H54 (cell line): ENCODE results near the gene TJP3.
"Not testable (repeated sequence)": the region's sequence is repeated elsewhere in the genome, so short reads cannot be mapped to it uniquely, and the experiment has no call there.

ENCODE experiments used
- DNase-seq: peaks from one replicate; pipeline ENCODE4 v3.0.0; 2011; ENCODE audit warnings: low spot score, mixed read lengths; ENCODE audit not compliant: insufficient read length
- FAIRE-seq: peaks from 3 replicates; lab custom pipeline; 2011; peaks lifted over from hg19 to GRCh38; lab: Jason Lieb, UNC
- POLR2A ChIP-seq: IDR thresholded peaks from 2 replicates; pipeline ENCODE4 v1.6.1; 2011; ENCODE audit warnings: low read depth, mild to moderate bottlenecking, low read length

The TJP3 gene

GRCh38 chr19:3746371-3747056 is 38.3 kb downstream of the TJP3 start:
- TF ChIP-seq POLR2A: no peak
- DNase-seq (no peak), FAIRE-seq (no peak)

DNA sequence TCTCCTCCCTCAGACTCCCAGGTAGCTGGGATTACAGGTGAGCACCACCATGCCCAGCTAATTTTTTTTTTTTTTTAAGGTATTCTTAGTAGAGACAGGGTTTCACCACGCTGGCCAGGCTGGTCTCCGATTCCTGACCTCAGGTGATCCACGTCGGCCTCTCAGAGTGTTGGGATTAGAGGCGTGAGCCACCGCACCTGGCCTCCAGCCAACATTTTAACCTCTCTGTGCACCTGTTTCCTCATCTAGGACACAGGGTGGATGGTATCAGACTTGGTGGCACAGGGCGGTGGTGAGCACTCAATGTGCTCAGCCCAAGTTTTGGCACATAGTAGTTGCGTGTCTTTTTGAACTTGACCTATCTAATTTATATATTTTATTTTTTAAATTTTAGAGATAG is 40.8 kb downstream of the TJP3 start:
- FAIRE-seq (no peak), DNase-seq (no peak)
- no peak for TF ChIP-seq POLR2A

- FAIRE-seq (no peak), DNase-seq (no peak)
- no peak for TF ChIP-seq POLR2A
These were observed 42.0 kb downstream of the TJP3 start for GRCh38 chr19:3750211-3750610.

GRCh38 chr19:3751236-3751635 is 43.1 kb downstream of the TJP3 start:
- FAIRE-seq: no peak
- TF ChIP-seq POLR2A: no peak
- DNase-seq: no peak

GRCh38 chr19:3752492-3752891 is 44.3 kb downstream of the TJP3 start:
- no peak for TF ChIP-seq POLR2A
- DNase-seq (no peak), FAIRE-seq (no peak)

DNA sequence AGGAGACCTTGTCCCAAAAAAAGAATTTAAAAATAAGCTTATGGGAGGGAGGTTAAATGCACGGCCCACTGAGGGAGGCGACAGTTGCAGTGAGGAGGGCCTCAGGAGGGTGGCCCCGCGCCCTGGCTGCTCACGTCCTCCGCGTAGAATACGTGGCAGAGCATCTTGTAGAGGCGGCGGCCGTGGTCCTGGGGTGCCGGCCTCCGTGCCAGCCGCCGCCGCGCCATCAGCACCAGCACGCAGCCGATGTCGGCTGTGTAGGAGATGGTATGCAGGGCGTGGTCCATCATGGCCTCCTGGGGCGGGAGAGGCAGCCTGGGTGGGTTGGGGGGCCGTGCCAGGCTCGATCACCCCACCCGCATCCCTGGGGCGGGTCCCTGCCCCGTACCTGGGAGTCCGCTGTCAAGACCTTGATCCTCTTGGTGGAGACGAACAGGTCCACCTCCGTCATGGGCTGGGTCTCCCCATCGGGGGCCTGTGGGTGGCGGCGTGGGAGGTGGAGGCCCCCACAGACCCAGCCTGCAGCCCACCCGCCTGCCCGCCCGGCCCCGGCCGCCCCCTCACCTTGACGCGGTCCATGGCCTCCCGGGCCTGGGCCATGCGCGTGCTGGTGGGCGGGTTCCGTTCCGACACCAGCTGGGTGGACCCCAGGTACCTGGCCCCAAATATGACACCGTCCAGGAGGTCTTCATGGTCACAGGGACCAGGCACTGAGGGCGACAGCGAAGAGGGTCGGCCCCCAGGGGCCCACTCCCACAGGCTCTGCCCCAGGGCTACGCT is 45.6 kb downstream of the TJP3 start:
- DNase-seq (no peak), FAIRE-seq (no peak)
- no peak for TF ChIP-seq POLR2A

GRCh38 chr19:3757705-3758104 is 49.5 kb downstream of the TJP3 start:
- FAIRE-seq, DNase-seq: not testable (repeated sequence)

DNA sequence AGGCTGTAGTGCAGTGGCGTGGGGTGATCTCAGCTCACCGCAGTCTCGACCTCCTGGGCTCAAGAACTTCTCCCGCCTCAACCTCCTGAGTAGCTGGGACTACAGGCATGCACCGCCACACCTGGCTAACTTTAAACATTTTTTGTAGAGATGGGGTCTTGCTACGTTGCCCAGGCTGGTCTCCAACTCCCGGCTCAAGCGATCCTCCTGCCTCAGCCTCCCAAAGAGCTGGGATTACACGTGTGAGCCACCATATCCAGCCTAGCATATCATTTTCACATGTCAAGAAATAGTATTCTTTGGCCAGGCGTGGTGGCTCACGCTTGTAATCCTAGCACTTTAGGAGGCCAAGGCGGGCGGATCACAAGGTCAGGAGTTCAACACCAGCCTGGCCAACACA is 50.1 kb downstream of the TJP3 start:
- FAIRE-seq, DNase-seq: not testable (repeated sequence)

DNA sequence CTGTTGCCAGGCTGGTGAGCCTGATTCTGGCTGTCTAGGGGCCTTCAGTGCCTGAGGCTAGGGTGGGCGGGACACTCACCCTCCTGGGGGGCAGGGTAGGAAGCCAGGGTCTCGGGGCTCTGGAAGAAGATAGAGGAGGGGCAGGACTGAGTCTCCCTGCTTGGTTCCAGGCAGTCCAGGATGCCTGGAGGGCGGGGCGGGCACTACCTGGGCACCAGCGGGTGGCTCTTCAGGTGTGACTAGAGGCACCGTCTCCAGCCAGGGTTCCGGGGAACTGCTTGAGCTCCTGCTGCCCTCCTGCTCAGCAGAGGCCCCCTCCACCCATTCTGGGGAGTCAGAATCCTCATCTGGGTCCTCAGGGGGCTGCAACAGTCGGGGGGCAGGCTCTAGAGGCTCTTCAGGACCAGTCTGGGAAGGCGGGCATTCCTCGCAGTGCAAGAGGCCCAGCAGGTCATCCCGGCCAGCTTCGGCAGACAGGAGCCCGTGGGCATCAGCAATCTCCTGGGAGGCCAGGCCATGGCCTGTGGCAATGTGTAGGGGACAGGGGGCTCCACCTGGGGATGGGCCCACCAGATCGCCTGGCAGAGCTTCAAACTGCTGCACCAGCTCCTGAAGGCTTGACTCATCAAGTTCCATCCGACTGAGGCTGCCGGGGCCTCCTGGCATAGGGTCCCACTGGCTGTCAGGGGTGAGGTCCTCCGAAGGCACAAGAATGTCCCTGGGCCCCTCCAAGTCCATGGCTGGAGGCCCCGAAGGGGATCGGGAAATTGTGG is 51.5 kb downstream of the TJP3 start:
- TF ChIP-seq POLR2A: no peak
- FAIRE-seq: no peak
- no peak for DNase-seq

GRCh38 chr19:3760871-3761361 is 52.7 kb downstream of the TJP3 start:
- DNase-seq: no peak
- TF ChIP-seq POLR2A: no peak
- FAIRE-seq: no peak

- no peak for FAIRE-seq
- peak; percentile 86 for TF ChIP-seq POLR2A
- peak; percentile 91 for DNase-seq
These were observed 53.4 kb downstream of the TJP3 start, which contains the start of gene APBA3 for GRCh38 chr19:3761382-3762129. Gene APBA3 (minus strand): TSS chr19:3761692. CDS start chr19:3760264, 1,428 bp downstream.

DNA sequence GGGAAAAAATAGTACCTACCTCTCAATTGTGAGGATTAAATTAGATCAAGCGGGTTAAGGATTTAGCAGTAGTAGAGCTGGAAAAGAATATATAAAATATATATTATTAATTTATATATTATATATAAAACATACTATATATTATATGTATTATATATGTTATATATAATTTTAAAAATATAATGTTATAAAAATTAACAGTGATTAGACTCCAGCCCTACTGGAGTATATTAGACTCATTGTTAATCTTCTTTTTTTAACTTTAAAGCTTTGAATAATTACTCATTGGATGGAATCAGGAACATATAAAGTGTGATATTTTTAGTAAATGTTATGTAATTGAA is 53.9 kb downstream of the TJP3 start:
- no peak for FAIRE-seq
- no peak for DNase-seq

More for the DNA sequence above, 53.9 kb downstream of the TJP3 start:
- no peak for TF ChIP-seq POLR2A
